Muscle layer of colon (tissue), 2 donors: Measurements from ENCODE around the gene DNAJC10.
"Not testable (repeated sequence)": the region's sequence is repeated elsewhere in the genome, so short reads cannot be mapped to it uniquely, and the experiment has no call there.

Source experiments
- H3K27ac ChIP-seq: one replicate; pipeline ENCODE4 v1.7.0; 2013; ENCODE audit warnings: low read depth, mild to moderate bottlenecking, low read length, moderate library complexity
- H3K27me3 ChIP-seq, 2 donors: one replicate each; pipeline ENCODE4 v1.7.0; 2013; ENCODE audit warnings: low read length in 2 of 2, mild to moderate bottlenecking in 2 of 2; ENCODE audit not compliant: insufficient read depth in 2 of 2, control insufficient read depth in 1 of 2
- H3K36me3 ChIP-seq: one replicate; pipeline ENCODE4 v1.7.0; 2013; ENCODE audit warnings: mild to moderate bottlenecking, low read length; ENCODE audit not compliant: insufficient read depth
- H3K4me1 ChIP-seq: one replicate; pipeline ENCODE4 v1.7.0; 2013; ENCODE audit warnings: mild to moderate bottlenecking, low read length; ENCODE audit not compliant: insufficient read depth
- H3K4me3 ChIP-seq, 2 donors: one replicate each; pipeline ENCODE4 v1.7.0; 2013; ENCODE audit warnings: low read length in 2 of 2, low read depth in 1 of 2, mild to moderate bottlenecking in 1 of 2, moderate library complexity in 1 of 2
- H3K9ac ChIP-seq: one replicate; pipeline ENCODE4 v1.7.0; 2013; ENCODE audit warnings: low read length
- H3K9me3 ChIP-seq: one replicate; pipeline ENCODE4 v1.7.0; 2013; ENCODE audit warnings: mild to moderate bottlenecking, low read length
- donor health status: abdominal sarcoma.
- donor health status: Adenocarcinoma of cecum.

Gene DNAJC10

GRCh38 chr2:182715892-182716649 lies at the start of gene DNAJC10:
Gene DNAJC10, plus strand, starts transcription at chr2:182716257. Its CDS starts 1,830 bp downstream, at chr2:182718087.
- Histone ChIP-seq H3K27me3 (no peaks in the 10 kb centered on the region), H3K9me3 (no peaks in the 10 kb centered on the region), H3K4me3 (peak within 1 kb of the TSS; percentile 63 to 66), H3K36me3 (no peaks in the 10 kb centered on the region), H3K9ac (peak within 1 kb of the TSS; percentile 71), H3K27ac (peak within 1 kb of the TSS; percentile 84), H3K4me1 (peaks cover 16% of the 10 kb centered on the region)

- H3K4me3 ChIP-seq, result no peak overlapping the region
- no peaks in the 10 kb centered on the region for H3K9me3 ChIP-seq
- no peak overlapping the region for H3K9ac ChIP-seq
- no peaks in the 10 kb centered on the region for H3K36me3 ChIP-seq
- H3K4me1 ChIP-seq, result no peaks in the 10 kb centered on the region
- no peak overlapping the region for H3K27ac ChIP-seq
- no peaks in the 10 kb centered on the region for H3K27me3 ChIP-seq
These were observed 49.3 kb upstream of the DNAJC10 start for GRCh38 chr2:182666674-182667314.

- Histone ChIP-seq H3K36me3 (no peaks in the 10 kb centered on the region), H3K4me3 (no peak overlapping the region), H3K27ac (no peak overlapping the region), H3K9ac (no peak overlapping the region), H3K9me3 (no peaks in the 10 kb centered on the region), H3K27me3 (no peaks in the 10 kb centered on the region), H3K4me1 (no peaks in the 10 kb centered on the region)
These were observed 48.8 kb upstream of the DNAJC10 start for GRCh38 chr2:182667315-182667695.

- no peaks in the 10 kb centered on the region for H3K4me1 ChIP-seq
- no peaks in the 10 kb centered on the region for H3K27me3 ChIP-seq
- H3K4me3 ChIP-seq, result no peak overlapping the region
- no peaks in the 10 kb centered on the region for H3K9me3 ChIP-seq
- no peak overlapping the region for H3K9ac ChIP-seq
- no peak overlapping the region for H3K27ac ChIP-seq
- H3K36me3 ChIP-seq, result no peaks in the 10 kb centered on the region
These were observed 47.4 kb upstream of the DNAJC10 start for GRCh38 chr2:182668671-182669070.

GRCh38 chr2:182672466-182673165 lies 43.4 kb upstream of the DNAJC10 start:
- Histone ChIP-seq H3K36me3 (no peaks in the 10 kb centered on the region), H3K9ac (no peak overlapping the region), H3K27ac (no peak overlapping the region), H3K9me3 (no peaks in the 10 kb centered on the region), H3K4me3 (no peak overlapping the region), H3K27me3 (no peaks in the 10 kb centered on the region), H3K4me1 (no peaks in the 10 kb centered on the region)

GRCh38 chr2:182680837-182681236 lies 35.2 kb upstream of the DNAJC10 start:
- H3K9me3 ChIP-seq, result no peaks in the 10 kb centered on the region
- H3K27me3 ChIP-seq, result no peaks in the 10 kb centered on the region
- no peak overlapping the region for H3K9ac ChIP-seq
- no peaks in the 10 kb centered on the region for H3K4me1 ChIP-seq
- no peaks in the 10 kb centered on the region for H3K36me3 ChIP-seq
- no peak overlapping the region for H3K4me3 ChIP-seq
- H3K27ac ChIP-seq, result no peak overlapping the region

- H3K9me3 ChIP-seq, result no peaks in the 10 kb centered on the region
- no peaks in the 10 kb centered on the region for H3K36me3 ChIP-seq
These were observed 33.8 kb upstream of the DNAJC10 start for GRCh38 chr2:182682210-182682609.

GRCh38 chr2:182685559-182685958 lies 30.5 kb upstream of the DNAJC10 start:
- H3K27me3 ChIP-seq, result no peaks in the 10 kb centered on the region
- H3K9ac ChIP-seq, result no peak overlapping the region
- H3K36me3 ChIP-seq, result no peaks in the 10 kb centered on the region
- H3K9me3 ChIP-seq, result no peaks in the 10 kb centered on the region
- no peak overlapping the region for H3K4me3 ChIP-seq
- H3K4me1 ChIP-seq, result no peaks in the 10 kb centered on the region
- H3K27ac ChIP-seq, result no peak overlapping the region

More at GRCh38 chr2:182682210-182682609, 33.8 kb upstream of the DNAJC10 start:
- H3K27ac ChIP-seq, result no peak overlapping the region
- H3K4me3 ChIP-seq, result no peak overlapping the region
- H3K4me1 ChIP-seq, result no peaks in the 10 kb centered on the region
- no peak overlapping the region for H3K9ac ChIP-seq
- H3K27me3 ChIP-seq, result no peaks in the 10 kb centered on the region

- not testable (repeated sequence) for H3K27ac ChIP-seq, H3K36me3 ChIP-seq, H3K9ac ChIP-seq
These were observed 29.3 kb upstream of the DNAJC10 start for GRCh38 chr2:182686763-182687162.

GRCh38 chr2:182694189-182694588 lies 21.9 kb upstream of the DNAJC10 start:
- Histone ChIP-seq H3K36me3 (no peaks in the 10 kb centered on the region), H3K27me3 (no peaks in the 10 kb centered on the region), H3K4me3 (no peak overlapping the region)

More at GRCh38 chr2:182686763-182687162, 29.3 kb upstream of the DNAJC10 start:
- not testable (repeated sequence) for H3K4me1 ChIP-seq, H3K4me3 ChIP-seq, H3K27me3 ChIP-seq, H3K9me3 ChIP-seq

GRCh38 chr2:182695776-182696175 lies 20.3 kb upstream of the DNAJC10 start:
- no peaks in the 10 kb centered on the region for H3K9me3 ChIP-seq

More at GRCh38 chr2:182694189-182694588, 21.9 kb upstream of the DNAJC10 start:
- H3K4me1 ChIP-seq, result no peaks in the 10 kb centered on the region
- no peak overlapping the region for H3K27ac ChIP-seq
- H3K9me3 ChIP-seq, result no peaks in the 10 kb centered on the region
- H3K9ac ChIP-seq, result no peak overlapping the region

More at GRCh38 chr2:182695776-182696175, 20.3 kb upstream of the DNAJC10 start:
- Histone ChIP-seq H3K9ac (no peak overlapping the region), H3K4me3 (no peak overlapping the region), H3K27ac (no peak overlapping the region), H3K27me3 (no peaks in the 10 kb centered on the region), H3K4me1 (no peaks in the 10 kb centered on the region), H3K36me3 (no peaks in the 10 kb centered on the region)
